Loucy (cell line): ENCODE data around the gene ACLY.
"Not testable (repeated sequence)": the region's sequence is repeated elsewhere in the genome, so short reads cannot be mapped to it uniquely, and the experiment has no call there.

ENCODE experiments used
- H2AFZ ChIP-seq: fragments of 200-600 bp; sonication (generic); 2 replicates; pipeline ENCODE4 v1.6.0; 2016; ENCODE audit warnings: antibody characterized with exemption, mild to moderate bottlenecking, low read length, moderate library complexity
- H3F3A ChIP-seq: fragments of 200-600 bp; 2 replicates; pipeline ENCODE4 v1.6.0; 2016; ENCODE audit warnings: antibody characterized with exemption, low read depth, mild to moderate bottlenecking
- H3K27me3 ChIP-seq: fragments of 200-600 bp; sonication (generic); 2 replicates; pipeline ENCODE4 v1.6.1; 2014; ENCODE audit warnings: low read length, mild to moderate bottlenecking; ENCODE audit not compliant: insufficient read depth, poor library complexity, severe bottlenecking
- H3K36me3 ChIP-seq: fragments of 200-600 bp; sonication (generic); 2 replicates; pipeline ENCODE4 v1.6.1; 2016; ENCODE audit warnings: low read length; ENCODE audit not compliant: insufficient read depth
- H3K4me1 ChIP-seq: fragments of 200-600 bp; sonication (generic); 2 replicates; pipeline ENCODE4 v1.5.1; 2014; ENCODE audit warnings: low read length, mild to moderate bottlenecking; ENCODE audit not compliant: insufficient read depth, poor library complexity, severe bottlenecking
- H3K4me2 ChIP-seq: fragments of 200-600 bp; sonication (generic); 2 replicates; pipeline ENCODE4 v1.6.0; 2014; ENCODE audit warnings: antibody characterized with exemption, low read length, low read depth, mild to moderate bottlenecking; ENCODE audit not compliant: poor library complexity, severe bottlenecking
- H3K4me3 ChIP-seq: fragments of 200-600 bp; sonication (generic); 2 replicates; pipeline ENCODE4 v1.5.1; 2014; ENCODE audit warnings: low read length, mild to moderate bottlenecking, mixed read lengths; ENCODE audit not compliant: poor library complexity, severe bottlenecking
- H3K79me2 ChIP-seq: fragments of 200-600 bp; sonication (generic); 2 replicates; pipeline ENCODE4 v1.6.1; 2014; ENCODE audit warnings: low read length; ENCODE audit not compliant: insufficient read depth
- H3K9ac ChIP-seq: fragments of 200-600 bp; sonication (generic); 2 replicates; pipeline ENCODE4 v1.6.0; 2014; ENCODE audit warnings: mild to moderate bottlenecking, low read depth, low read length, moderate library complexity; ENCODE audit not compliant: poor library complexity, severe bottlenecking
- H3K9me2 ChIP-seq: fragments of 200-600 bp; sonication (generic); replicated peaks from 2 replicates; pipeline ENCODE4 v1.6.1; 2016; ENCODE audit warnings: low read depth, low read length, mixed read lengths
- H3K9me3 ChIP-seq: fragments of 200-600 bp; sonication (generic); 2 replicates; pipeline ENCODE4 v1.6.1; 2014; ENCODE audit warnings: mild to moderate bottlenecking, antibody characterized with exemption, low read length, low read depth; ENCODE audit not compliant: insufficient read depth
- H4K20me1 ChIP-seq: fragments of 200-600 bp; sonication (generic); 2 replicates; pipeline ENCODE4 v1.6.0; 2014; ENCODE audit warnings: antibody characterized with exemption, low read length, mild to moderate bottlenecking; ENCODE audit not compliant: insufficient read depth, poor library complexity, severe bottlenecking
- EZH2phosphoT487 ChIP-seq: fragments of 200-600 bp; IDR thresholded peaks from 2 replicates; pipeline ENCODE4 v1.6.1; 2018; ENCODE audit warnings: antibody characterized with exemption, mild to moderate bottlenecking, moderate library complexity, borderline replicate concordance
- TF ChIP-seq, protein P1 (sequence below): fragments of 200-600 bp; sonication (generic); conservative IDR thresholded peaks from 2 replicates; pipeline ENCODE4 v1.5.1; 2014; ENCODE audit warnings: mild to moderate bottlenecking, antibody characterized with exemption, low read length

The ACLY gene

GRCh38 chr17:41835214-41835799 lies 83.4 kb downstream of the ACLY start:
- Histone ChIP-seq H3K4me1 (peaks cover 8% of the 10 kb centered on the region), H3K27me3 (no peaks in the 10 kb centered on the region), H3K9ac (peak overlapping the region; percentile 83), H3K4me3 (peak overlapping the region; percentile 82), H4K20me1 (no peaks in the 10 kb centered on the region), H2AFZ (peak overlapping the region; percentile 99), H3K36me3 (no peaks in the 10 kb centered on the region), H3F3A (no peaks in the 10 kb centered on the region), H3K79me2 (peaks cover 10% of the 10 kb centered on the region; the same call in 1 of the 2 replicates), H3K9me2 (no peaks in the 10 kb centered on the region), H3K4me2 (peak overlapping the region; percentile 84), H3K9me3 (no peaks in the 10 kb centered on the region)
- TF ChIP-seq, protein P1, sequence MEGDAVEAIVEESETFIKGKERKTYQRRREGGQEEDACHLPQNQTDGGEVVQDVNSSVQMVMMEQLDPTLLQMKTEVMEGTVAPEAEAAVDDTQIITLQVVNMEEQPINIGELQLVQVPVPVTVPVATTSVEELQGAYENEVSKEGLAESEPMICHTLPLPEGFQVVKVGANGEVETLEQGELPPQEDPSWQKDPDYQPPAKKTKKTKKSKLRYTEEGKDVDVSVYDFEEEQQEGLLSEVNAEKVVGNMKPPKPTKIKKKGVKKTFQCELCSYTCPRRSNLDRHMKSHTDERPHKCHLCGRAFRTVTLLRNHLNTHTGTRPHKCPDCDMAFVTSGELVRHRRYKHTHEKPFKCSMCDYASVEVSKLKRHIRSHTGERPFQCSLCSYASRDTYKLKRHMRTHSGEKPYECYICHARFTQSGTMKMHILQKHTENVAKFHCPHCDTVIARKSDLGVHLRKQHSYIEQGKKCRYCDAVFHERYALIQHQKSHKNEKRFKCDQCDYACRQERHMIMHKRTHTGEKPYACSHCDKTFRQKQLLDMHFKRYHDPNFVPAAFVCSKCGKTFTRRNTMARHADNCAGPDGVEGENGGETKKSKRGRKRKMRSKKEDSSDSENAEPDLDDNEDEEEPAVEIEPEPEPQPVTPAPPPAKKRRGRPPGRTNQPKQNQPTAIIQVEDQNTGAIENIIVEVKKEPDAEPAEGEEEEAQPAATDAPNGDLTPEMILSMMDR: no peak
- TF ChIP-seq EZH2phosphoT487: no peak

GRCh38 chr17:41829961-41830360 lies 88.8 kb downstream of the ACLY start:
- H3K4me2 ChIP-seq, H3K9me3 ChIP-seq, H3K4me3 ChIP-seq, H3K9me2 ChIP-seq, H3K27me3 ChIP-seq, H3K9ac ChIP-seq, H2AFZ ChIP-seq, H3K79me2 ChIP-seq, H3K4me1 ChIP-seq, H4K20me1 ChIP-seq, H3K36me3 ChIP-seq, H3F3A ChIP-seq: not testable (repeated sequence)

DNA sequence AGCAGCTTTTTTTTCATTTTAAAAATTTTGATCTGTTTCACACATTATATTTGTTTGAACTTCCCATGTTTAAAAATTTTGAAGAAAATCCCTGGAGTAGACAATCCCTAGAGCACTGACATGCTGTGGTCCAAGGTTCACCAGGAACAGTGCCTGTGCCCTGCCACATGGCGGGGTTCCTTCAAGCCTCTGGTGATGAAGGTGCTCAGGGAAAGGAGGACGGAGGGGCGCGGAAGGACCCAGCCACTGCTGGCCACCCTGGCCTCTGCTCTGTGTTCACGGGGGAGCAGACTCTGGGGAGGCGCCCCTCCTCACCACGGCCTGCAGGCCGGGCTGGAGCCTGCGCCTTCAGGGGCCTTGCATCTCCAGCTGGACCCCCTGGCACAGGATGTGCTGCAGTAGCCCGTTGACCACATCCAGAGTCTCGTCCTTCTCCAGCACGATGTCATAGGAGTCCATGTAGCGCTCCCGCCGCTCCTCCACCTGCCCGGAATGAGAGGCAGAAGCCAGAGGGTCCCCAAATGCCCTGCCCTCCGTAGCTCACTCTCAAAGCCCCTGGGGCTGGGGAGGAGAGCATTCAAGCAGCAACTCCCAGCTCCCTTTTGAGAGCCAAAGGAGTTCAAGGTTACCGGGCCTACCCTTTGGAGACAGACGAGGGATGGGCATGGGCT lies 93.4 kb downstream of the ACLY start:
- TF ChIP-seq EZH2phosphoT487: no peak
- TF ChIP-seq, protein P1: no peak
- H3K36me3 ChIP-seq: no peaks in the 10 kb centered on the region

GRCh38 chr17:41824086-41824485 lies 94.7 kb downstream of the ACLY start:
- TF ChIP-seq, protein P1: no peak
- no peak for TF ChIP-seq EZH2phosphoT487
- Histone ChIP-seq H3K36me3 (no peaks in the 10 kb centered on the region), H3K79me2 (no peaks in the 10 kb centered on the region), H3K9me2 (no peaks in the 10 kb centered on the region), H3K4me1 (no peaks in the 10 kb centered on the region), H3K4me3 (no peak overlapping the region), H4K20me1 (no peaks in the 10 kb centered on the region), H3K4me2 (no peak overlapping the region), H3K9me3 (no peaks in the 10 kb centered on the region), H3K27me3 (no peaks in the 10 kb centered on the region), H2AFZ (no peak overlapping the region), H3F3A (no peaks in the 10 kb centered on the region), H3K9ac (no peak overlapping the region)

More for the DNA sequence above, 93.4 kb downstream of the ACLY start:
- Histone ChIP-seq H3K27me3 (no peaks in the 10 kb centered on the region), H3K4me2 (no peak overlapping the region), H2AFZ (no peak overlapping the region), H3F3A (no peaks in the 10 kb centered on the region), H3K79me2 (no peaks in the 10 kb centered on the region), H3K9me3 (no peaks in the 10 kb centered on the region), H3K4me1 (no peaks in the 10 kb centered on the region), H4K20me1 (no peaks in the 10 kb centered on the region), H3K4me3 (no peak overlapping the region), H3K9me2 (no peaks in the 10 kb centered on the region), H3K9ac (no peak overlapping the region)
